Rectal smooth muscle tissue (tissue), 1 donor: ENCODE results near the gene SAA1.

Experiments used
- H3K27ac ChIP-seq: one replicate; pipeline ENCODE4 v1.7.0; 2013; ENCODE audit warnings: low read depth, low read length, inconsistent platforms
- H3K27me3 ChIP-seq: one replicate; pipeline ENCODE4 v1.7.0; 2013; ENCODE audit warnings: low read length; ENCODE audit not compliant: control insufficient read depth, insufficient read depth
- H3K36me3 ChIP-seq: one replicate; pipeline ENCODE4 v1.7.0; 2013; ENCODE audit warnings: low read length; ENCODE audit not compliant: control insufficient read depth, insufficient read depth
- H3K4me1 ChIP-seq: one replicate; pipeline ENCODE4 v1.7.0; 2013; ENCODE audit warnings: low read length; ENCODE audit not compliant: control insufficient read depth, insufficient read depth
- H3K4me3 ChIP-seq: one replicate; pipeline ENCODE4 v1.7.0; 2013; ENCODE audit warnings: low read length
- H3K9ac ChIP-seq: one replicate; pipeline ENCODE4 v1.7.0; 2013; ENCODE audit warnings: low read length

The SAA1 gene

GRCh38 chr11:18265949-18266348 is at the start of gene SAA1:
SAA1 (plus strand) TSS chr11:18266264; CDS start chr11:18266888, 624 bp downstream.
- Histone ChIP-seq H3K4me3 (no peak within 1 kb of the TSS), H3K4me1 (no peaks in the 10 kb centered on the region), H3K9ac (no peak within 1 kb of the TSS), H3K36me3 (no peaks in the 10 kb centered on the region), H3K27me3 (no peaks in the 10 kb centered on the region), H3K27ac (no peak within 1 kb of the TSS)

- Histone ChIP-seq H3K4me1 (no peaks in the 10 kb centered on the region), H3K27me3 (no peaks in the 10 kb centered on the region)
Measured at GRCh38 chr11:18221274-18221876, 44.7 kb upstream of the SAA1 start.

GRCh38 chr11:18222814-18223421 is 43.1 kb upstream of the SAA1 start:
- Histone ChIP-seq H3K27ac (no peak overlapping the region), H3K4me3 (no peak overlapping the region), H3K27me3 (no peaks in the 10 kb centered on the region), H3K36me3 (no peaks in the 10 kb centered on the region), H3K4me1 (no peaks in the 10 kb centered on the region), H3K9ac (no peak overlapping the region)

More at GRCh38 chr11:18221274-18221876, 44.7 kb upstream of the SAA1 start:
- Histone ChIP-seq H3K9ac (no peak overlapping the region), H3K4me3 (no peak overlapping the region), H3K27ac (no peak overlapping the region), H3K36me3 (no peaks in the 10 kb centered on the region)

- no peaks in the 10 kb centered on the region for H3K4me1 ChIP-seq
- H3K9ac ChIP-seq, result no peak overlapping the region
- no peaks in the 10 kb centered on the region for H3K27me3 ChIP-seq
- H3K27ac ChIP-seq, result no peak overlapping the region
- H3K36me3 ChIP-seq, result no peaks in the 10 kb centered on the region
- no peak overlapping the region for H3K4me3 ChIP-seq
Measured at GRCh38 chr11:18223591-18224387, 42.3 kb upstream of the SAA1 start.

- Histone ChIP-seq H3K9ac (no peak overlapping the region), H3K36me3 (no peaks in the 10 kb centered on the region), H3K4me3 (no peak overlapping the region), H3K27ac (no peak overlapping the region), H3K4me1 (no peaks in the 10 kb centered on the region), H3K27me3 (no peaks in the 10 kb centered on the region)
Measured at GRCh38 chr11:18225913-18226312, 40.2 kb upstream of the SAA1 start.

- no peak overlapping the region for H3K9ac ChIP-seq
- H3K4me3 ChIP-seq, result no peak overlapping the region
- no peaks in the 10 kb centered on the region for H3K36me3 ChIP-seq
- no peaks in the 10 kb centered on the region for H3K27me3 ChIP-seq
- H3K4me1 ChIP-seq, result no peaks in the 10 kb centered on the region
- no peak overlapping the region for H3K27ac ChIP-seq
Measured at GRCh38 chr11:18229501-18229900, 36.6 kb upstream of the SAA1 start.

- Histone ChIP-seq H3K27me3 (no peaks in the 10 kb centered on the region), H3K36me3 (no peaks in the 10 kb centered on the region)
Measured at GRCh38 chr11:18230859-18231258, 35.2 kb upstream of the SAA1 start.

DNA sequence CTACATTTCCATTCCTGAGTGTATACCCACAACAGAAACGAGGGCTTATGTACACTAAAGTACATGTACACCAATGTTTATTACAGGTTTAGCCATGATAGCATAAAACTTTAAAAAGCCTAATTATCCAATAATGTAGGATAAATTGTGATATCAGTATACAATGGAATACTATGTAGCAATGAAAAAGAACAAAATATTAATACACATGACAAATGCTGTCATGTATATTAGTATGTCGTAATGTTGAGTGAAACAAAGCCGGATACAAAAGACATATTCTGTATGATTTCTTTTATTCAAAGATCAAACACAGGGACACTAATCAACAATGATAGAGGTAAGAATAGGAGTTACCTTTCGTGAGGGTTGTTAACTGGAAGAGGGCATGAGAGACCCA is 32.2 kb upstream of the SAA1 start:
- Histone ChIP-seq H3K27ac (no peak overlapping the region), H3K4me3 (no peak overlapping the region), H3K36me3 (no peaks in the 10 kb centered on the region), H3K9ac (no peak overlapping the region), H3K27me3 (no peaks in the 10 kb centered on the region), H3K4me1 (no peaks in the 10 kb centered on the region)

More at GRCh38 chr11:18230859-18231258, 35.2 kb upstream of the SAA1 start:
- H3K27ac ChIP-seq, result no peak overlapping the region
- no peak overlapping the region for H3K4me3 ChIP-seq
- no peaks in the 10 kb centered on the region for H3K4me1 ChIP-seq
- no peak overlapping the region for H3K9ac ChIP-seq

DNA sequence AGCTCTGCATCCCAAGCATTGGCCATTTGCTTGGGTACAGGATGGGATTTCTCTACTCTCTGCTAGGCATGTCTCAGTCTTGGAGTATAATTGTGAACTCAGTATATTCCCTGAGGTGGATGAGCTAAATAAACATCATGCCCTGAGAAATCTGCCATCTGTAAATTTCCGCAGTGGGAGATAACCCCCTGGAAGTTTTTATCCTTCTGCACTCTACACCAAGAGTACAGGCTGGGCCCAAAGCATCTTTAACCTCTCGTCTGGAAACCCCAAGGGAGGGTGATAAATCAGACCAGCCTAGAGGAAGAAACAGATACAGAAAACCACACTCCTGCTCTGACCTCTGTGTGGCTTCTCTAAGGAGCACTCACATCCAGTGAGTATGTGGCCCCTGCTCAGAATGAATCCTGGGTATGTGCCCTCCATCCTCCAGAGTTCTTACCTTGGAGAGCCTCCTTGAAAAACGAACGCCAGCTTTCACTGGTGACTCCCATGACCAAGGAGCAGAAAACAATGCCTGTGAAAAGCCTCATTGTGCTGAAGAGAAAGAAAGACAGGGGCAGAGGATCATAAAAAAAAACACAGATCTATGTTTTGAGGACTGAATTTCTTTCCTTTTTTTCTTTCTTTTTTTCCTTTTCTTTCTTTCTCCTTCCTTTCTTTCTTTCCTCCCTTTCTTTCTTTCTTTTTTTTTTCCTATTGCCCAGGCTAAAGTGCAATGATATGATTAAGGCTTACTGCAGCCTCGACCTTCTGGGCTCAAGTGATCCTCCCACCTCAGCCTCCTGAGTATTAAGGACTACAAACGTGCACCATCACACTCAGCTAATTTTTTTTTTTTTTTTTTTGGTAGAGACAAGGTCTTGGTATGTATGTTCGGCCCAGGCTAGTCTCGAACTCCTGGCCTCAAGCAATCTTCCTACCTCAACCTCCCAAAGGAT is 30.4 kb upstream of the SAA1 start:
- no peak overlapping the region for H3K27ac ChIP-seq
- no peak overlapping the region for H3K4me3 ChIP-seq
- no peaks in the 10 kb centered on the region for H3K4me1 ChIP-seq
- no peak overlapping the region for H3K9ac ChIP-seq
- no peaks in the 10 kb centered on the region for H3K36me3 ChIP-seq
- no peaks in the 10 kb centered on the region for H3K27me3 ChIP-seq

DNA sequence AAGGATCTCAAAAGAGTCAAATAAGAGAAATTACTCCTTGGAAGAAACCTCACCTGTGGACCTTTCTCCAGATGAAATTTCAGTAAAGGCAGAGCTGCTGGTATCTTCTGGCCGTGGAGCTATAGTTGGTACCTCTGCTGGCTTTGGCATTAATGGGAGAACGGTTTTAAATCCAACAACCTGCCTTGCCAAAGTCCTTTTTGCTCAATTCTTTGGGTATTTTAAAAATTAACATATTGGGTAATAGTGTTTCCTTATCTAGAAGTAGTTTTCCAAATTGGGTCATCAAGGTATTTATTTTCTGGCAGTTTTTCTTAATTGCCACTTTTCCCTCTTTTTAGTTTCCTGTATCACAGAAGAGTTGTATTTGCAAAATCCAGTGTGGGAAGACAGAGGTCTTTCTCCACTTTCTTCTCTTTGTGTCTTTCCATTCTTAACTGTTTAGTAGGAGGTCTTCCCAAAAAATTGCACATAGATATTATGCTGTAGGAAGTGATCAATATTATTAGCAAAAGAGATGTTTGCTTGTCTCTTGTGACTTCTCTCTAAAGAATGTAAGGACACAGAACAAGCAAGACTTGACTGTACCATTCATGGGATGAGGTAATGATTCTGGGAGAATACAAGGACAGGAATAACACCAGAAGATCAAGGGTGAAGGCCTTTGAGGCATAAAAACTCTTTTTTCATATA is 29.3 kb upstream of the SAA1 start, which contains the start of gene SAA4:
SAA4 (minus strand) TSS at position 139 of the 693 bp plus-strand sequence. CDS start 876 bp downstream, outside the sequence.
- no peak within 1 kb of the TSS for H3K4me3 ChIP-seq
- no peak within 1 kb of the TSS for H3K27ac ChIP-seq
- no peaks in the 10 kb centered on the region for H3K36me3 ChIP-seq
- no peaks in the 10 kb centered on the region for H3K4me1 ChIP-seq
- no peaks in the 10 kb centered on the region for H3K27me3 ChIP-seq
- no peak within 1 kb of the TSS for H3K9ac ChIP-seq

DNA sequence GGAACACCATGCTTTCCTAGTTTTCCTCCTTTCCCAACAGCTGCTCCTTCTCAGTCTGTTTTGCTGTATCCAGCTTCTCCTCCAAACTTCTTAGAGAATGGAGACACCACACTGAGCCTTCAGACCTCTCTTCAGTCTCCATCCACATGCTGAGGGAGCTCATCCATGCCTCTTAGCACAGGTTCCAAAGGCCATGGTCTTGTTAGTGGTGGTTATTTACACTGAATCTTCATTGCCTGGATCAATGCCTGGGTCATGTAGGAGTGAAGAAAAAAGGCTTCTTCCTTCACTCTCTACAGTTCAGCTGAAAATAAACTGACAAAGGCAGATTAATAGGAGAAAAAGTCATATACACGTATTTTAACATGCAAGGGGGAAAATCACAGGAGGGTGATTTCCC is 26.4 kb upstream of the SAA1 start:
- Histone ChIP-seq H3K4me1 (no peaks in the 10 kb centered on the region), H3K27ac (no peak overlapping the region), H3K27me3 (no peaks in the 10 kb centered on the region), H3K36me3 (no peaks in the 10 kb centered on the region), H3K9ac (no peak overlapping the region), H3K4me3 (no peak overlapping the region)
